Hematopoietic multipotent progenitor cell treated with erythropoietin and hydrocortisone succinate and interleukin-3 and kit ligand, for 15 days (in vitro differentiated cells): ENCODE data around the gene SLC25A44.

ENCODE experiments used
- DNase-seq: peaks from one replicate; pipeline ENCODE4 v3.0.0-alpha.2; 2015; ENCODE audit warnings: low spot score

Gene SLC25A44

DNA sequence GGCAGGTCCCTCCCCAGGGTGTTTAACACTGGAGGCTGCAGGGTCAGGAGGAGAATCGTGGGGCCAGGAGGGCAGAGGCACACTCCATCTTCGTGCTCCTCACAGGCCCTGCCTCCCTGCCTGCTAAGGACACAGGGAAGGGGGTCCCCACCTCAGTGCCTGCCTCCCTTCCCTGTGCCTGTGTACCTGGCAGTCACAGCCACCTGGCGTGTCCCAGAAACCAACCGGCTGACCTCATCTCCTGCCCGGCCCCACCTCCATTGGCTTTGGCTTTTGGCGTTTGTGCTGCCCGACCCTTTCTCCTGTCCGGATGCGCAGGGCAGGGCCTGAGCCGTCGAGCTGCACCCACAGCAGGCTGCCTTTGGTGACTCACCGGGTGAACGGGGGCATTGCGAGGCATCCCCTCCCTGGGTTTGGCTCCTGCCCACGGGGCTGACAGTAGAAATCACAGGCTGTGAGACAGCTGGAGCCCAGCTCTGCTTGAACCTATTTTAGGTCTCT is 47.5 kb downstream of the SLC25A44 start:
- DNase-seq: no peak

DNA sequence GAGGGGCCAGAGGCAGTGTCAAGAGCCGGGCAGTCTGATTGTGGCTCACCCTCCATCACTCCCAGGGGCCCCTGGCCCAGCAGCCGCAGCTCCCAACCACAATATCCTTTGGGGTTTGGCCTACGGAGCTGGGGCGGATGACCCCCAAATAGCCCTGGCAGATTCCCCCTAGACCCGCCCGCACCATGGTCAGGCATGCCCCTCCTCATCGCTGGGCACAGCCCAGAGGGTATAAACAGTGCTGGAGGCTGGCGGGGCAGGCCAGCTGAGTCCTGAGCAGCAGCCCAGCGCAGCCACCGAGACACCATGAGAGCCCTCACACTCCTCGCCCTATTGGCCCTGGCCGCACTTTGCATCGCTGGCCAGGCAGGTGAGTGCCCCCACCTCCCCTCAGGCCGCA is 48.0 kb downstream of the SLC25A44 start, which contains the start of gene BGLAP:
Gene BGLAP (plus strand): TSS at position 259 of the 400 bp plus-strand sequence. CDS start 48 bp downstream, at position 307.
- no peak for DNase-seq

DNA sequence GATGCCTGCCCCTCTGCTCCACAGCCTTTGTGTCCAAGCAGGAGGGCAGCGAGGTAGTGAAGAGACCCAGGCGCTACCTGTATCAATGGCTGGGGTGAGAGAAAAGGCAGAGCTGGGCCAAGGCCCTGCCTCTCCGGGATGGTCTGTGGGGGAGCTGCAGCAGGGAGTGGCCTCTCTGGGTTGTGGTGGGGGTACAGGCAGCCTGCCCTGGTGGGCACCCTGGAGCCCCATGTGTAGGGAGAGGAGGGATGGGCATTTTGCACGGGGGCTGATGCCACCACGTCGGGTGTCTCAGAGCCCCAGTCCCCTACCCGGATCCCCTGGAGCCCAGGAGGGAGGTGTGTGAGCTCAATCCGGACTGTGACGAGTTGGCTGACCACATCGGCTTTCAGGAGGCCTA is 48.8 kb downstream of the SLC25A44 start:
- no peak for DNase-seq

DNA sequence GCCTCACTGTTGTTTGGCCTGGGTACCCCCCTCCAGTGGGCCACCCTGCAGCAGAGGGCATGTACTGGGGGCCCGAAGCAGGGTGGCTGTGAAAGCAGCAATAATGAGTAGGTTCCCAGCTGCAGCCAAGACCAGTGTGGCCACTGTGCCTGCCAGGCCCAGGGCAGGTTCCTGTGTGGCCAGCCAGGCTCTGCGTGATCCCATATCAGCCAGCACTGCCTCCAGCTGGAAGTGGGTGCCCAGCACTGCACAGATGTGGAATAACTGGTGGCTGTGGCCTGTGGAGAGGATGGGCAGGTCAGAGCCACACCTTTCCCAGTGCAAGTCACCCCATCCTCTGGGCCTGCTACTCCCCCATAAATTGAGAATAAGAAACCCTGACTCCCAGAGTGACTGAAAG is 50.2 kb downstream of the SLC25A44 start:
- no peak for DNase-seq

DNA sequence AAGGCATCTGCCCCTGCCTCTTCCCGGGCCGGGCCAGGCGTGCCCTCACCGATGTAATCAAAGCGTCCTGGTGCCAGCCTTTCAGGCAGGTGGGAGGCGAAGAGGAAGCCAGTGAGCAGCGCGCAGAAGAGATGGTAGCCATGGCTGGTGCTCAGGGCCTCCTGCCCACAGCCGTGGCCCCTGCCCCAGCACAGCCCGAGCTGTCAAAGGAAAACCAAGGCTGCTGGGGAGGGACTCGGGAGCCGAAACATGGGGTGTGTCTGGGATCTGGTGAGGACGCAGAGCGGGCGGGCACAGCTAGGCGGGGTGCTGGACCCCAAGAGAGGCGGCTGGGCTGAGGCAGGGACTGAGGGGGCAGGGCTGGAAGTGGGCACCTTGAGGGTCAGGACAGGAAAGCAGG is 50.8 kb downstream of the SLC25A44 start:
- DNase-seq: no peak

DNA sequence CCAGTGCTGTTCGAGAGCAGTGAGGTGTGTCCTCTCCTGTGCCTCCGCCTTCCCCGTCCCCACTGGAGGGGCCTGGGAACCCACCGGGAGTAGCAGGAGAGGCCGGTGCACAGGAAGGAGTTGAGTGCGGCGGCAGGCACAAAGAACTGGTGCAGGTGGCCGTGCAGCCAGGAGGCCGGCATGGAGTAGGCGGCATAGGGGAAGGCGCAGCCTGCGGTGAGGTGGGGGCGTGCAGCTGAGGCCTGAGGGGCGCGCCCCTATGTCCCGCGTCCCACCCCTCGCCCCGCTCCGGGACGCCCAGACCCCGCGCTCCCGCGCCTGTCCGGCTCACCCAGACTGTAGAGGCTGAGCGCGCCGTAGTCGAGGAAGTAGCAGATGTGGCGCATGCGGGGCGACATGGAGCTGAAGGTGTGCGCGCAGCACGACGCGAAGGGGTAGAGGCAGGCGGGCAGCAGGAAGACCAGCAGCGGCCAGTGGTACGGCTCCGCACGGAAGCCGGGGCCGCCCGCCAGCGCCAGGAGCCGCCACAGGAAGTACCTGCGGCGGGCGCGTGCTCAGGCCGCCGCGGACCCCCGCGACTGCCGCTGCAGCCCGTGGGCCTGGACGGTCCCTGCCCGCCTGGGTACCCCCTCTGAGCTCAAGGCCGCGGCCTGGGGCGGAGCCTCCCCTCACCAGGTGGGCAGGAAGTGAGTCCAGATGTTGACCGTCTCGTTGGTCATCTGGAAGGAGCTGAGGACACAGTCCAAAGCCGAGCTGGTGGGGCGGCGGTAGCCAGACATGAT is 51.7 kb downstream of the SLC25A44 start:
- DNase-seq: no peak

DNA sequence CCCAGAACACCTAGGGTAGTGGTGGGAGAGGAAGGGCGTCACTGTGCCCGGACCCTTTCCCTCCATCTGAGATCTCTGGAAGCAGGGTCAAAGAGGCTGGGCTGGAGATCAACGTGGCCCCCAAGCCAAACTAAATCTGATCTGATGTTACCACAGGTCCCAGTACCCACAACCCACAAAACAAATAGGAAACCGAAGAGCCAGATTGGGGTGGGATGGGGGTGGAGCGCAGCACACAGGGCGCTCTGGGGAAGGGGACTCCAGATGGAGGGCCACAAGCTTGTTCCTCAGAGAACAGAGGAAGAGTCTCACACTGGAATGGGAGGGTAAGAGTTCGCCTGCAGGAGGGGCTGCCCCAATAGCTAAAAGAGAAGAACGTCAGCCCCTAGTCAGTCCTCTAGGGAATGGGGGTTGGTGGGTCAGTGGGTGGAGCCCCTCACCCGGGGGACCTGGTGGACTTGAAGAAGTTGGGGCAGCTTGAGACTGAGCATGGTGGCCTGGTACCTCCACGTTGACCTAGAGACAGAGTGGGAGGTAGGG is 52.4 kb downstream of the SLC25A44 start:
- DNase-seq: no peak

DNA sequence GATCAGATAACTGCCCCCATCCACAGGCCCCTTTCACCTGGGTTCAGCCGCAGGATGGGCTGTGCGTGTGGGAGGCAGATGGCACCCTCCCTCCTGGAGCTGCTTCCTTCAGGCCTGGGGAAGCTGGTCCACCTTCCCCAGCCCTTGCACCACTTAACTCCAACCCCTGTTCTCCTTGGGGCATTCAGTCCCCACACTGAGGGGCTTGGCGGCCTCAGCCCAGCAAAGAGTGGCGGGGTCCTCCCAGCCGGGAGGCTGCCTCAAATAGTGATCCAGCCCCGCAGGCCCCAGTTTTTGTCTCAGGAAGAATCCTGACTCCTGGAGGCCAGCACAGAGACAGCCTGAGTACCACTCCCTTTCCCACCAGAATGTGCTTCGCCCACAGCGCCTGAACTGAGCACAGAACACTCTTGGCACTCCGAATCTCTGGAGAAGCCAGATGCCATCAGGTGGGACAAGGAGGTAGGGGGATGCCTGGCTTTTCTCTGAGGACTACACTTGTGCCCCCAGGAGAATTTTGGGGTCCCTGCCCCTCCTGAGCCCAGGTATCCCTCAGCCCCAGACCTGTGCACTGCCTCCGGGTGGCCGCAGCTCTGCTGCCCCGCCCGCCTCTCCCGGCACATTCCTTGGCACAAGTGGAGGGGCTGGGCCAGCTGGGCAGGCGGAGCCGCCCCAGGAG is 53.0 kb downstream of the SLC25A44 start:
- DNase-seq: no peak

DNA sequence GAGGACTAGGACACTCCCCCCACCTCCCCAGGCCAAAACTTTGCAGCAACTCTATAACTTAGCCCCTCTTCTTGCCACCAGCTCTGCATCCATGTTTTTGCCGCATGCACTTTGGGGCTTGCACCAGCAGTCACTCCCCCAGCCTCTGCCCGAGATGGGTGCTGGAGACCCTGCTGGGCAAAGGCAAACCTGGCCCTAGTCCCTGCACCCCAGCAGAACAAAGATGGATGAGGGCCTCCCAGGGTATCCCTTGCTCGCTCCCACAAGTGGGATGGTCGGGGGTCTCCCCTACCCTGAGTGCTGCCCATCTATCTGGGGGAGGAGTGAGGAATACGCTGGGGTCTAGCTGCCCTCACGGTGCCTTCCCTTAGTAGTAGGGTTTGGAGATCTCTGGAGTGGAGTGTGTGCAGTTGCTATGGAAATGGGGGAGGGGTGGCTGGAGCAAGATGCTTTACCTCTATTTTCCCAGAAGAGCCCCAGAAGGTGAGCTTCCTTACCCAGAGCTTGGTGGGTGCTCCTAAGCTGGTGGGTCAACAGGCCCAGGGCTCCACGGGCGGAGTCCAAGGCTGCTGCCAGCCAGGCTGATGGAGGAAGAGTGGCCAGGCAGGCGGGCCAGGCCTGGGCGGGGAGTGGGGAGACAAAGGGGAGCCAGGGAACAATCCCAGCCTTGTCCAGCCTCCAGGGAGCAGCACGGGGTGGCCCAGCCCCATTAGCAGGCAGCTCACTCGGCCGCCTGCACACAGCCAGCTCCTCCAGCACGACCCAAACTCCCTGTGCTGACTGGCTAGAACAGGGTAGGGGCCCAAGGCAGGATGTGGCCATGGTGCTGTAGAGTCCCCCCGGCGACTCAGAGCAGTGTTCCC is 53.8 kb downstream of the SLC25A44 start, which contains the start of gene PAQR6:
Gene PAQR6 (minus strand): TSS at position 597 of the 863 bp plus-strand sequence. CDS start 1,325 bp downstream, outside the sequence.
- no peak for DNase-seq

DNA sequence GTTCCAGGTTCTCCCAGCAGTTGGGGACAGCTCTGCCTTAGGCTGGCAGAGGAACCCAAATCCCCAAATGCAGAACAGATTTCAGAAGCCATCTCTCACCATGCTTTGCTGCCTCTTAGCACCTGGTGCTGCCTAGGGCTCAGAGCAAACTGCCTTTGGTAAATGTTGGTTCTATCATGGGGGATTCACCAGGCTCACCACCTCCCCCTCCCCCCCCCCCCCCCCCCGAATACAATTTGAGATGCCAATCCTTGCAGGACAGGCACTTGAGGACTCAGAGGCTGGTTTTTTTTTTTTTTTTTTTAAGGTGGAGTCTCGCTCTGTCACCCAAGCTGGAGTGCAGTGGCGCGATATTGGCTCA is 54.4 kb downstream of the SLC25A44 start:
- no peak for DNase-seq

DNA sequence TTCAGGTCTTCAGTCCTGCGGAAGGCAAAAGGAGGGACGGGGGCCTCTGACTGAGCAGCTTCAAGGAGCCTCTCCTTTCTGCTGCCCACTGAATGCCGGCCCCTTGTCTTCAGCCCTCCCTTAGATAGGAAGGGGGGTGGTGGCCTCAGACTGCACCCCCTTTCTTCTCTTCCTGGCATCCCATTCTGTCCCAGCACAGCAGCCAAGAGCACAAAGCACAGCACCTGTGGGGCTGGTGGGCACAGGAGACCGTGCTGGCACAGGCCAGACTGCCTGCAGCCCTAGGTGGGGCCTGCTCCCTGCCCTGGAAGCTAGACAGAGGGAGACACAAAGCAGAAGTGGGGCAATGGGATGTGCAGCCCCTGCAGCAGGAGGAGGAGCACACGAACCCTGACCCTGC is 55.7 kb downstream of the SLC25A44 start:
- no peak for DNase-seq

DNA sequence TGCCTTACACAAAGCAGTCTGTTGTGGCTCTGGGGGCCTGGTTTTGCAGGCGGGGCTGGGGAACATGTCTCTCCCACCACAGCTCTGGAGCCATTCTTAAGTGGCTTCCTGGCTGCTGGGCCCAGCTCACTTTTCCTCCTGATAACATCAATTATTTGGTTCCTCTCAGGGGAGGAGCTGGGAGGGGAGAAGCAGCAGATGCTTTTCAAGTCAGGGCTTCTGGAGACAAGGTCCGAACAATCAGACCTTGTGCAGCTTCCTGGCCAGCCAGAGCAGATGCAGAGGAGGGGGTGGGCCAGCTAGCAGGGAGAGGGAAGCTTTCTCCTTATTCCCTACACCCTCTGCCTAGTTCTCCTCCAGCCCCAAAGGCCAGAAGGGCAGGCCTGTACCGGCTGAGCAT is 57.6 kb downstream of the SLC25A44 start:
- no peak for DNase-seq

DNA sequence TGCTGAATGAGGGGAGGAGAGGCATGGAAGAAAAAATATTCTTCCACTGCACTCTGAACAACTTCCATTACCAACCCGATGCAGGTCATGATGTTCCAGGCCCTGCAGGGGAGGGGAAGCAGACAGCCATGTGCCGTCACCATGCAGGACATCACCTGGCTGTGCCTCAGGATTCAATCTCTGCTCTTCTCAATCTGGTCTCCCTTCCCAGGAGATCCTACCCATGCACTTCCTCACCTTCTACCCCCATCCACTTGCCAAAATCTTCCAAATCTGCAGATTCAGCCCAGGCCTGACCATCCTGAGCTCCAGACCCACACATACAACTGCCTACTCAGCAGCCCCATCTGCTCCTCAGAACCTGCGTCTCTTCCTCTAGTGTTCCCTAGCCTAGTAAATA is 59.7 kb downstream of the SLC25A44 start:
- no peak for DNase-seq

DNA sequence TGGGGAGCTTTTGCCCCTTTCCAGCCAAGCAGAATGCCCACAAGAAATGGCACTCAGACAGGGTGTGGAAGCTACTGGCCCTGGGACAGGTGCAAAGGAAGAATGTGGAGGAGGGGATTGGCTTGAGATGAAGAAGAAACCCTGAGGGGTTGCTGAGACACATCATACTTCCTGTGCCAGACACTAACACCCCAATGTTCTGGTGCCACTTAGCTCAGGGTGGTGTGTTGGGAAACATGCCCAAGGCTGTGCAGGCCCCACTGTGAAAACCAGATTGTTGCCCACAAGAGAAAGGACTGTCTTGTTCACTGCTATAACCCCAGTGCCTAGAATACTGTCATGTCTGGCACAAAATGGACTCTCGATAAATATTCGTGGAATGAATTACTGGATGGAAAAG is 63.8 kb downstream of the SLC25A44 start:
- DNase-seq: no peak

DNA sequence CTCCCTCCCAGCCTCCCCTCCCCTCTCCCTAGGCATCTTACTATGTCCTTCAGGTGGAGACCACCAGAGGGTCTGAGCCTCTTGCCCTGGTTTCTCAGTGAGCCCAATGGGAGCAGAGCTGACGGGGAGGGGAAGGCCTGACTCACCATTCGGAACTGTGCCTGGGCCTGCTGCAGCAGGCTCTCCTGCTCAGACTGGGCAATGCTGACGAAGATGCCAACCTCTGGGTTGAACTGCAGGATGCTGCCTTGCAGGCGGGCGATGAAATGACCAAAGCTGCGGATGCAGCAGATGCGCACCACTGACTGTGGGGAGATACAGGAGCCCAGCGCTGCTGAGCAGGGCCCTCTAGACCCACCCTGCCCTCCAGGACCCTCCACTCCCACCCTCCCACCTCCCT is 65.0 kb downstream of the SLC25A44 start:
- DNase-seq: no peak

DNA sequence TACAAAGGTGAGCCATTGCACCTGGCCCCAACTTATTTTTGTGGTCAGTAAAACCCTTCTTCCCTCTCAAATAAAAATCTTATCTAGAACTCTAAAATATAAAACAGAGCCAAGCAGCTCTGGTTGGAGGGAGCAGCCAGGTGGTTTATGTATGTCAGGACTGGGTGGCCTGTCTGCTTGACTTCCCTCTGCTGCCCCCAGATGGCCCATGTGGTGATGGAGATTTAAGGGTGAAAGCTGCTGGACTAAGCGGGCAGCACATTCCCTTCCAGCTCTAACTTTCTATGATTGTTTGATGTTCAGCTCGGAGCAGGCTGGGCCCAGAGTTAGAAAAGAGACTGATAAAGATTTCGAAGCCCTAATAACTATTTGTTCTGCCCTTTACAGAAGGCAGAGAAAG is 65.9 kb downstream of the SLC25A44 start:
- no peak for DNase-seq

DNA sequence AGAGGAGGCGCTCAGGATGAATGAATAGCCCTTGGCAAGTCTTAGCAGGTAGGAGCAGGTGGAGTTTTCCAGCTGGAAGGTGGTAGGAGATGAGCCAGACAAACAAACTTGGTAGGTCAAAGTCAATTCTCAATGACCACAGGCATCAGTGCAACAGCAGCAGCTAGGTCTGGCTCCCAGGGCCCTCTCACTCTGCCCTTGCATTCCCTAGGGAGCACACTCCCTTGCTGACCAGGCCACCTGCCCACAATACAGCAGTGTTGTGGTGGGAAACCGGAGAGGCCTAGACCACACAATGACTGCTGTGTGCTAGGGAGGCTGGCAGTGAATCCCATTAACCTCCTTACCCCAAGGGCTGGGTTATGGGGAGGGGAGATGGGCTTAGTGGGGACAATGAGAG is 67.0 kb downstream of the SLC25A44 start:
- no peak for DNase-seq
